A549 treated with RU486 at 1 μM for 4 hours (cell line): ENCODE data around the gene FBXO7. TPM values are rescaled to one million over a fixed set of nuclear protein-coding genes. Genes with fewer than 3 reads are reported as not detected.

Experiments used
- total RNA-seq: library from RNA; stranded (reverse); fragments of 200-300 nt; extraction: Qiagen RNA extraction; gene quantifications from 5 replicates; pipeline ENCODE4 v1.2.3, GENCODE V29; 2022; ENCODE audit warnings: low read depth

The FBXO7 gene
- total RNA-seq: 67.4 to 78.8 TPM (median 74.4 TPM) in 5 replicates

DNA sequence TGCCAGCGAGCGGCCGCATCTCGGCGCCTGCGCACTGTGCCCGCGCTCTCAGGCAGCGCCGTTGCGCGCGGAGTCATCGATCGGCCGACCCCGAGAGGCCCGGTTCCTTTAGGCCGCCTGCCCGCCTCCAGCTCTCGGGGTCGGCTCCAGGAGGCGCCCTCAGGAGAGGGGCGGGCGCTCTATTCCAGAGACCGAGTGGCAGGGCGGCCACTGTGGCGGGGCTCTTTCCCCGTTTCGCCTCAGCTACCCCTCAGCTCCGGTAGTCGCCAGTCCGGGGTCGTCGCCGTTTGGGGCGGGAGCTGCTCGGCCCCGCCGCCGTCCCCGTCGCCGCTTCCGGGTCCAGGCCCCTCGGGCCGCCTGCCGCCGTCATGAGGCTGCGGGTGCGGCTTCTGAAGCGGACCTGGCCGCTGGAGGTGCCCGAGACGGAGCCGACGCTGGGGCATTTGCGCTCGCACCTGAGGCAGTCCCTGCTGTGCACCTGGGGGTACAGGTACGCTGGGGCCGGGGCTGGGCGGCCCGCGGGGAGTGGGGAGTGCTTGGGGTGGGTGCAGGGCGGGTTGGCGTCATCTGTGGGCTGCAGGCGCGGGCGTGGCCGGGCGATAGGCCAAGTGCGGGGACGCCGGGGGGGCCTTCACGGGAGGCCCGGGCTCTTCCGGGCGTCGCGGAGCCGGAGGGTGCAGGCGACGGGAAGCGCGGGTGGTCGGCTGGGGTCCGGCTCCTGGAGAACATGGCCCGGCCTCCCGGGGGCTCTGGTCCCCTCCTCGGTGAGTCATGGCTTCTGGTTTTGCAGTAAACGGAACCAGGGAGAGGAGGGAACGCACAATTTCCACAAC lies at the start of gene FBXO7:
Gene FBXO7 (plus strand): TSS at position 177 of the 833 bp plus-strand sequence. CDS start 192 bp downstream, at position 369.

Other genes starting within 250 kb of the FBXO7 start
- not detected in 5 replicates for gene SLC5A4, start 219.5 kb upstream of the FBXO7 start, total RNA-seq
- gene RFPL3, start 116.9 kb upstream of the FBXO7 start, total RNA-seq: not detected in 5 replicates
- 75.8 to 87.3 TPM (median 83.7 TPM) in 5 replicates for gene RTCB, start 62.6 kb upstream of the FBXO7 start, total RNA-seq
- gene BPIFC, start 10.4 kb upstream of the FBXO7 start, total RNA-seq: not detected in 5 replicates